ENCODE measurements around the gene IFRD1. TPM values are rescaled to one million over a fixed set of nuclear protein-coding genes. Genes with fewer than 3 reads are reported as not detected.

IFRD1 gene
- total RNA-seq, 2 donors from 2014 or later, result 67.0 to 99.6 TPM

GRCh38 chr7:112428715-112429114 is 21.5 kb upstream of the IFRD1 start:
- ATAC-seq (ENCODE audit: insufficient number of reproducible peaks, low FRiP score, low read depth) (no peak), DNase-seq (ENCODE audit: low spot score) (no peak)
- Histone ChIP-seq H3K27me3 (replicated peaks; ENCODE audit: insufficient read depth) (no peaks in the 10 kb centered on the region), H3K9me3 (no peaks in the 10 kb centered on the region), H3K27ac (no peak overlapping the region), H3K36me3 (no peaks in the 10 kb centered on the region), H3K4me3 (no peak overlapping the region), H3K4me1 (ENCODE audit: control insufficient read depth in 1 of 2, low read depth in 2 of 2) (no peaks in the 10 kb centered on the region)
- TF ChIP-seq CTCF (IDR thresholded peaks at IDR 0.05), result no peak

DNA sequence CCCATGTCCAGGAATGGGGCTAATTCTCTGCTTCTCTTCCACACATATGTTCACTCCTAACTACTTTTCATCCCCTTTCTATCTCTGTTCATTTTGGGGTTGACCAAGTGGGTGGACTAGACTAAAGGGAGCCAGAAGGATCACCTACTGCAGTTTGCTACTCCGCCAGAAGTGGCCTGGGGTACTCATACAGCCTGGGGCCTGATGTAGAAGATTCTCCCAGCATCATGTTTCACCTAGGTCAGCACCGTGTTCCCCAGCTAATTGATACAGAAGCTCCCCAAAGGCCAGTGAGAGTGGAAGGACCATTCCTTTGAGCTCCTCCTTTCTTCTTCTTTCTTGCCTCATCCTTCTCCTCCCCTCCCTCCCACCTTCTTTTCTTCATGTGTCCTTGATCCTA is 19.6 kb upstream of the IFRD1 start:
- ATAC-seq (ENCODE audit: insufficient number of reproducible peaks, low FRiP score, low read depth) (no peak), DNase-seq (ENCODE audit: low spot score) (no peak)
- Histone ChIP-seq H3K4me3 (no peak overlapping the region), H3K9me3 (no peaks in the 10 kb centered on the region), H3K27ac (no peak overlapping the region), H3K27me3 (replicated peaks; ENCODE audit: insufficient read depth) (no peaks in the 10 kb centered on the region), H3K36me3 (no peaks in the 10 kb centered on the region), H3K4me1 (ENCODE audit: control insufficient read depth in 1 of 2, low read depth in 2 of 2) (no peaks in the 10 kb centered on the region)
- no peak for TF ChIP-seq CTCF (IDR thresholded peaks at IDR 0.05)

GRCh38 chr7:112431803-112432202 is 18.5 kb upstream of the IFRD1 start:
- TF ChIP-seq CTCF (IDR thresholded peaks at IDR 0.05), result no peak
- DNase-seq (ENCODE audit: low spot score) (no peak), ATAC-seq (ENCODE audit: insufficient number of reproducible peaks, low FRiP score, low read depth) (no peak)
- Histone ChIP-seq H3K27ac (no peak overlapping the region), H3K36me3 (no peaks in the 10 kb centered on the region), H3K4me1 (ENCODE audit: control insufficient read depth in 1 of 2, low read depth in 2 of 2) (no peaks in the 10 kb centered on the region), H3K9me3 (no peaks in the 10 kb centered on the region), H3K4me3 (no peak overlapping the region), H3K27me3 (replicated peaks; ENCODE audit: insufficient read depth) (no peaks in the 10 kb centered on the region)

DNA sequence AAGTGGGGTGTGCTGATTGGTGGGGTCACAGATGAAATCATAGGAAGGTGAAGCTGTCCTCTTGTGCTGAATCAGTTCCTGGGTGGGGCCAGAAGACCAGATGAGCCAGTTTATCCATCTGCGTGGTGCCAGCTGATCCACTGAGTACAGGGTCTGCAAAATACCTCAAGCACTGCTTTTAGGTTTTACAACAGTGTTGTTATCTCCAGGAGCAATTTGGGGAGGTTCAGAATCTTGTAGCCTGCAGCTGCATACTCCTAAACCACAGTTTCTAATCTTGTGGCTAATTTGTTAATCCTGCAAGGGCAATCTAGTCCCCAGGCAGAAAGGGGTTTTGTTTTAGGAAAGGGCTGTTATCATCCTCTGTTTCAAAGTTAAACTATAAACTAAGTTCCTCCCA is 17.0 kb upstream of the IFRD1 start:
- Histone ChIP-seq H3K4me1 (ENCODE audit: control insufficient read depth in 1 of 2, low read depth in 2 of 2) (no peaks in the 10 kb centered on the region), H3K27me3 (replicated peaks; ENCODE audit: insufficient read depth) (no peaks in the 10 kb centered on the region), H3K36me3 (no peaks in the 10 kb centered on the region), H3K9me3 (no peaks in the 10 kb centered on the region), H3K27ac (no peak overlapping the region), H3K4me3 (no peak overlapping the region)
- DNase-seq (ENCODE audit: low spot score) (no peak), ATAC-seq (ENCODE audit: insufficient number of reproducible peaks, low FRiP score, low read depth) (no peak)
- no peak for TF ChIP-seq CTCF (IDR thresholded peaks at IDR 0.05)

DNA sequence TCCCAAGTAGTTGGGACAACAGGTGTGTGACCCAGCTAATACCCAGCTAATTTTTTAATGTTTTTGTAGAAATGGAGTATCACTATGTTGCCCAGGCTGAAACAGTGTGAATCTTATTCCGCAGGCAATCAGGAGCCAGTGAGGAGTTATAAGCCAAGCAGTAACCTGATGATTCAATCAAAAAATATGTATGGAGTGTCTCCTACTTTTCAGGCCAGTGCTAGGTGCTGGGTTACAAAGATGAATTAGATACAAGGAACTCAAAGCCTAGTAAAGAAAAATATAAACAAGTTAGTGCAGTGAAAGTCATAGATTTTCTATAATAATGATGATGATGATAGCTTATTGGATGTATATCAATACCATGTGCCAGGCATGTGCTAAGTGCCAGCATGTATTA is 13.2 kb upstream of the IFRD1 start:
- Histone ChIP-seq H3K27ac (no peak overlapping the region), H3K4me1 (ENCODE audit: control insufficient read depth in 1 of 2, low read depth in 2 of 2) (no peaks in the 10 kb centered on the region), H3K36me3 (no peaks in the 10 kb centered on the region), H3K27me3 (replicated peaks; ENCODE audit: insufficient read depth) (no peaks in the 10 kb centered on the region), H3K4me3 (no peak overlapping the region), H3K9me3 (no peaks in the 10 kb centered on the region)
- TF ChIP-seq CTCF (IDR thresholded peaks at IDR 0.05), result no peak
- DNase-seq (ENCODE audit: low spot score) (no peak), ATAC-seq (ENCODE audit: insufficient number of reproducible peaks, low FRiP score, low read depth) (no peak)
